ENCODE data around the gene RGS6.

DNA sequence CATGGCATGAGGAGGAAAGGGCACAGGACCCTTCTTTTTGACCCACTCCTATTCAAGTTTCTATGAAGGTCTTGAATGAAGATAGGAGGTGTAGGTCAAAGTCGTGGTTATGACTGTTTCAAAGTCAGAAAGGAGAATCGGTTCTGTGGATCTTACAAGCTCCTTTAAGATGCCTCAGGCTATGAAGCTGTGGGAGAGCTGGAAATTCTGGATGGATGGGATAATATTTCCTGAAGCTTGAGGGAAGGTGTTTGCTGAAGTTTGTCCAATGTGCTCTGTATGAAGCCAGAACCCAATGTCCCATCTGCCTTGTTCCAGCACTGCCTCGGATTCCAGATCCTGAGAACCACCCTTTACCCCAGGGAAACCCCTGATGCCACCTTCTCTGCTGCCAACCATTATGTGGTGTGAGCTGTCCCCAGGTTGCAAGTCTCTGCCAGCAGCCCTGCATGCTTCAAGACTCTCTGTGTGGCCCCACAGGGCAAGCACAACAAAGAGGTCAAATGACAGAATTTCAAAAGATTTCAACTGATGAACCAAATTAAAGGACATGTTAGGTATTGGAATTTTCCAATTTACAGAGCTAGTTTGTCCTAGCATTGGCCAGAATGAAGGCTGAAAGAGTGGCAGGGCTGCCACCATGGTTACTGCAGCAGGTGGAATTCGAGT lies 472.0 kb downstream of the RGS6 start:
- TF ChIP-seq POLR2A (IDR thresholded peaks at IDR 0.05; ENCODE audit: low read depth, low read length) (no peak), POLR2AphosphoS5 (IDR thresholded peaks at IDR 0.05; ENCODE audit: low read depth, low read length) (no peak)

Data from GM12892 (cell line).